HL-60 (cell line): Measurements from ENCODE around the gene GALK1.
A peak's percentile ranks its signal among the peaks of the same experiment; 100 is the strongest.

Experiments
- DNase-seq, 2 experiments: peaks; one replicate each; pipeline ENCODE4 v3.0.0-alpha.2; 2010 to 2020; ENCODE audit warnings: low read depth in 1 of 2, low spot score in 1 of 2
- H3K27ac ChIP-seq: fragments of 250-450 bp; sonication (Bioruptor Pico); replicated peaks from 2 replicates; pipeline ENCODE4 v1.5.1; 2020; ENCODE audit warnings: mild to moderate bottlenecking, moderate library complexity
- H3K27me3 ChIP-seq: fragments of 250-450 bp; sonication (Bioruptor Pico); 2 replicates; pipeline ENCODE4 v1.5.1; 2021; ENCODE audit warnings: mild to moderate bottlenecking, moderate library complexity; ENCODE audit not compliant: insufficient read depth, poor library complexity, severe bottlenecking
- H3K4me3 ChIP-seq: replicated peaks from 2 replicates; pipeline ENCODE4 v1.5.1; 2011; ENCODE audit warnings: mild to moderate bottlenecking, control low read depth, low read length; ENCODE audit not compliant: insufficient read depth
- CTCF ChIP-seq: IDR thresholded peaks from one replicate; pipeline ENCODE4 v1.5.1; 2011; ENCODE audit warnings: low read length, control low read depth, inconsistent platforms; ENCODE audit not compliant: insufficient read depth
- GABPA ChIP-seq: IDR thresholded peaks from 2 replicates; pipeline ENCODE4 v1.6.1; 2012; ENCODE audit warnings: low read depth
- POLR2AphosphoS5 ChIP-seq: IDR thresholded peaks from 2 replicates; pipeline ENCODE4 v1.6.1; 2012; ENCODE audit warnings: low read depth
- REST ChIP-seq: IDR thresholded peaks from 2 replicates; pipeline ENCODE4 v1.6.1; 2012; ENCODE audit warnings: low read depth; ENCODE audit not compliant: insufficient replicate concordance
- SPI1 ChIP-seq: IDR thresholded peaks from 2 replicates; pipeline ENCODE4 v1.6.1; 2012; ENCODE audit warnings: low read depth, mild to moderate bottlenecking, borderline replicate concordance

Gene GALK1

GRCh38 chr17:75783069-75783783 is 18.2 kb upstream of the GALK1 start:
- peak in 1 of 2 experiments; percentile 70 for DNase-seq
- Histone ChIP-seq H3K27ac (peak overlapping the region; percentile 100), H3K27me3 (no peaks in the 10 kb centered on the region), H3K4me3 (no peak overlapping the region)
- TF ChIP-seq POLR2AphosphoS5 (no peak), GABPA (no peak; the same call in 1 of the 2 replicates), SPI1 (peak; percentile 84), REST (no peak), CTCF (peak; percentile 72)

GRCh38 chr17:75779987-75780889 is 15.2 kb upstream of the GALK1 start:
- no peak for DNase-seq
- H3K27ac ChIP-seq = peak overlapping the region; percentile 22
- H3K4me3 ChIP-seq = no peak overlapping the region
- H3K27me3 ChIP-seq = no peaks in the 10 kb centered on the region
- TF ChIP-seq GABPA (no peak), SPI1 (no peak), REST (no peak), CTCF (no peak), POLR2AphosphoS5 (no peak)

- TF ChIP-seq POLR2AphosphoS5 (peak; percentile 100), CTCF (no peak), REST (peak; percentile 79), SPI1 (peak; percentile 66), GABPA (peak; percentile 40; the same call in 1 of the 2 replicates)
- H3K27me3 ChIP-seq = no peaks in the 10 kb centered on the region
- DNase-seq = peak; percentile 99
- H3K4me3 ChIP-seq = peak overlapping the region; percentile 85
- H3K27ac ChIP-seq = peak overlapping the region; percentile 89
Measured at GRCh38 chr17:75779250-75779986, 14.4 kb upstream of the GALK1 start.
